Sigmoid colon (tissue), 7 donors: ENCODE measurements around the gene CEP128. TPM values are rescaled to one million over a fixed set of nuclear protein-coding genes. Genes with fewer than 3 reads are reported as not detected.

Experiments used
- DNase-seq: peaks from one replicate; pipeline ENCODE4 v3.0.0-alpha.2; 2019
- H3K27ac ChIP-seq, 4 donors: fragments of 200-600 bp; sonication (generic); one replicate each; pipeline ENCODE4 v1.5.1; 2016 to 2019; ENCODE audit warnings: mild to moderate bottlenecking in 1 of 4
- H3K27me3 ChIP-seq, 3 donors: fragments of 200-600 bp; sonication (generic); one replicate each; pipeline ENCODE4 v1.5.1; 2019; ENCODE audit warnings: mild to moderate bottlenecking in 1 of 3
- H3K36me3 ChIP-seq, 4 donors: fragments of 200-600 bp; sonication (generic); one replicate each; pipeline ENCODE4 v1.5.1; 2016 to 2019
- H3K4me1 ChIP-seq, 4 donors: fragments of 200-600 bp; sonication (generic); one replicate each; pipeline ENCODE4 v1.5.1; 2017 to 2019
- H3K4me3 ChIP-seq, 4 donors: fragments of 200-600 bp; sonication (generic); one replicate each; pipeline ENCODE4 v1.5.1; 2017 to 2019; ENCODE audit warnings: mild to moderate bottlenecking in 2 of 4, moderate library complexity in 1 of 4
- H3K9me3 ChIP-seq, 4 donors: fragments of 200-600 bp in 3 of 4; sonication (generic) in 3 of 4; one replicate each; pipeline versions ENCODE4 v1.5.1 to v1.6.1; 2013 to 2019
- EP300 ChIP-seq, 4 donors: sonication (generic); formaldehyde crosslinking; IDR thresholded peaks; one replicate each; pipeline ENCODE4 v1.6.1; 2017; ENCODE audit warnings: antibody characterized with exemption in 4 of 4
- POLR2A ChIP-seq, 2 donors: fragments of 450-650 bp; IDR thresholded peaks; one replicate each; pipeline ENCODE4 v1.6.1; 2016; ENCODE audit warnings: antibody characterized with exemption in 2 of 2, mild to moderate bottlenecking in 2 of 2, moderate library complexity in 2 of 2
- POLR2AphosphoS5 ChIP-seq, 4 donors: sonication (generic); formaldehyde crosslinking; IDR thresholded peaks; one replicate each; pipeline ENCODE4 v1.6.1; 2017; ENCODE audit warnings: antibody characterized with exemption in 4 of 4
- WGBS, 2 donors: extraction: QIAGEN DNeasy Blood & Tissue Kit; methylation state at CpG; one replicate each; pipeline ENCODE4 v1.1.7; 2013; 5-methylcytosine and 5-hydroxymethylcytosine counted together
- intact Hi-C: fragments of 100-400 bp; cut with DNase I; formaldehyde crosslinking; loops from one replicate; pipeline ENCODE4 v1.15.1; 2023
- polyA plus RNA-seq, 3 donors: library from polyadenylated mRNA; stranded (reverse); fragments of 200-250 nt; gene quantifications; one replicate each; pipeline ENCODE4 v1.2.3, GENCODE V29; 2013
- total RNA-seq, 4 donors: library from RNA; depleted of rRNA; stranded (reverse); fragments of >200 nt; gene quantifications; one replicate each; pipeline ENCODE4 v1.1.0, GENCODE V29; 2016
- TF ChIP-seq, protein P1 (sequence below), 4 experiments: fragments of 450-650 bp in 3 of 4; fragments of 200-600 bp in 1 of 4; IDR thresholded peaks; one replicate each; pipeline ENCODE4 v1.5.1; 2016 to 2019; ENCODE audit warnings: antibody characterized with exemption in 4 of 4, mild to moderate bottlenecking in 3 of 4, moderate library complexity in 2 of 4
- donor health status: healthy with polysubstance abuse.
- donor health status: Bipolar disorder and iron deficiency.
- donor health status: healthy.

CEP128 gene
- total and polyA plus RNA-seq, 7 donors: 0.60 to 16.6 (median 8.3) TPM

DNA sequence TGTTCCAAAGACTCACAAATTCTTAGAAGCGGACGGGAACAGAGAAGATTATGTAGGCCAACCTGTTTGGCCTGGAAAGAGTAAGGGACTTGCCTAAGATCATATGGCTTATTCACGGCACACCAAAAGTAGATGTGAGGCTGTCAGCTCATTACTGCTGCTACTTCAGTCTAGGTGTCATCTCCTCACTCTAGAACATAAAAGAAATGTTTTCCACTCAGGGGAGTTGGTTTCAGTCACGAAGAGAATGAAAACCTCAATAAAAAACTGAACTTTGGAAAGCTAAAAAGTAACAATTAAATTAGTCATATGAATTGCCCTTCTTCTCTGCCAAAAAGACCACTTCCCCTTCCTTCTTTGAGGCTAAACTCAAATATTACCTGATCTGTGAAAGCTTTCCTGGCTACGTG is 658 bp upstream of the CEP128 start:
- WGBS, 2 donors: 27 to 29% methylated on average over 5 of the region's 5 CpGs
- intact Hi-C loops: loop anchor here (10.0 kb wide), 1 partner anchor 493 kb away; no protein-coding TSS in a partner anchor
- DNase-seq: no peak
- Histone ChIP-seq H3K9me3 (no peaks in the 10 kb centered on the region), H3K27me3 (no peaks in the 10 kb centered on the region), H3K4me3 (peak overlapping the region; percentile 59 to 78 (median 67)), H3K36me3 (peaks cover 0 to under 1% (median 0%) of the 10 kb centered on the region in 4 donors), H3K4me1 (peaks cover 0 to 15% (median 9%) of the 10 kb centered on the region in 4 donors), H3K27ac (peak overlapping the region; percentile 59 to 73 (median 64))
- TF ChIP-seq EP300 (IDR thresholded peaks at IDR 0.05) (no peak), POLR2A (IDR thresholded peaks at IDR 0.05) (no peak), POLR2AphosphoS5 (IDR thresholded peaks at IDR 0.05) (no peak)
- TF ChIP-seq, protein P1, sequence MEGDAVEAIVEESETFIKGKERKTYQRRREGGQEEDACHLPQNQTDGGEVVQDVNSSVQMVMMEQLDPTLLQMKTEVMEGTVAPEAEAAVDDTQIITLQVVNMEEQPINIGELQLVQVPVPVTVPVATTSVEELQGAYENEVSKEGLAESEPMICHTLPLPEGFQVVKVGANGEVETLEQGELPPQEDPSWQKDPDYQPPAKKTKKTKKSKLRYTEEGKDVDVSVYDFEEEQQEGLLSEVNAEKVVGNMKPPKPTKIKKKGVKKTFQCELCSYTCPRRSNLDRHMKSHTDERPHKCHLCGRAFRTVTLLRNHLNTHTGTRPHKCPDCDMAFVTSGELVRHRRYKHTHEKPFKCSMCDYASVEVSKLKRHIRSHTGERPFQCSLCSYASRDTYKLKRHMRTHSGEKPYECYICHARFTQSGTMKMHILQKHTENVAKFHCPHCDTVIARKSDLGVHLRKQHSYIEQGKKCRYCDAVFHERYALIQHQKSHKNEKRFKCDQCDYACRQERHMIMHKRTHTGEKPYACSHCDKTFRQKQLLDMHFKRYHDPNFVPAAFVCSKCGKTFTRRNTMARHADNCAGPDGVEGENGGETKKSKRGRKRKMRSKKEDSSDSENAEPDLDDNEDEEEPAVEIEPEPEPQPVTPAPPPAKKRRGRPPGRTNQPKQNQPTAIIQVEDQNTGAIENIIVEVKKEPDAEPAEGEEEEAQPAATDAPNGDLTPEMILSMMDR (IDR thresholded peaks at IDR 0.05): no peak

DNA sequence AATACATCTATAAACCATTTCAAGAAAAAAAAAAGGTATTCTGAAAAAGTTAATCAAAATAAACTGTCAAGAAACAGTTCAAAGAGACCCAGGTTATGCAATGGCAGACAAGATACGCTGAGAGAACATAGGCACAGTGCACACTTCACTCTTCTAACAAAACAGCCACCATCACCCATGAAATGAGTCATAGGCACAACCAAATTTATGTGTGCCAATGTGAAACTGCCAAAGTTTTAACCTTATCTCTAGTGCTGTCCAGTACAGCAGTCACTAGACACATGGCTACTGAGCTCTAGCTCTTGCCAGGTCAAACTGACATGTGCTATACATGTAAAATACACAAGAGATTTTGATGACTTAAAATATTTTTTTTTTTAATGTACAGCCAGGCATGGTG is 1.4 kb downstream of the CEP128 start:
- intact Hi-C loops: loop anchor here (10.0 kb wide), 1 partner anchor 495 kb away; no protein-coding TSS in a partner anchor
- H3K27me3 ChIP-seq: no peaks in the 10 kb centered on the region
- DNase-seq: no peak
- H3K4me3 ChIP-seq: no peak overlapping the region
- 76 to 84% methylated on average over 1 of the region's 1 CpG for WGBS, 2 donors
- no peaks in the 10 kb centered on the region for H3K9me3 ChIP-seq
- peaks cover 0 to 5% (median 0%) of the 10 kb centered on the region in 4 donors for H3K36me3 ChIP-seq
- H3K4me1 ChIP-seq: peaks cover 0 to 15% (median 9%) of the 10 kb centered on the region in 4 donors
- no peak for TF ChIP-seq POLR2AphosphoS5 (IDR thresholded peaks at IDR 0.05)
- TF ChIP-seq EP300 (IDR thresholded peaks at IDR 0.05): no peak
- TF ChIP-seq, protein P1 (IDR thresholded peaks at IDR 0.05): no peak
- TF ChIP-seq POLR2A (IDR thresholded peaks at IDR 0.05): no peak
- H3K27ac ChIP-seq: no peak overlapping the region

DNA sequence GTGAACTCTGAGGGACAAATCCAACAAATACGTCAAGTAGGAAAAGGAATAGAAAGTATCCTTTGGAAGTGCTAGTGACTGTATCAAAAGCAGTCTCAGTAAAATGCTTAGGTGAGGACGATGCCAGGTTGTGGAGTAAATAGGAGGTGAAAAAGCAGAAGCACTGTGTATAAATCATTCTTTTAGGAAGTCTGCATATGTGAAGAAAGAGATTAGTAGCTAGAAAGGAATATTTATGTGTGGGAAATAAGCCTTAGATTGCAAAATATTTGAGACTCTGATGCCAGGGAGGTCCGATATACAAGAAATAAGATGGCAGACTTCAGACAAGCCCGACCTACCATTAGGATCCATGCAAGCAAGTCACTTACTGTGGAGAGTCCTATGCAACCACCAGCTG is 7.9 kb downstream of the CEP128 start:
- H3K27ac ChIP-seq: no peak overlapping the region
- H3K4me1 ChIP-seq: no peaks in the 10 kb centered on the region
- H3K27me3 ChIP-seq: no peaks in the 10 kb centered on the region
- H3K9me3 ChIP-seq: no peaks in the 10 kb centered on the region
- intact Hi-C loops: no loop called here
- WGBS, 2 donors: 73 to 89% methylated on average over 4 of the region's 4 CpGs
- TF ChIP-seq, protein P1 (IDR thresholded peaks at IDR 0.05): no peak
- TF ChIP-seq POLR2AphosphoS5 (IDR thresholded peaks at IDR 0.05) (no peak), POLR2A (IDR thresholded peaks at IDR 0.05) (no peak), EP300 (IDR thresholded peaks at IDR 0.05) (no peak)
- no peak for DNase-seq
- no peak overlapping the region for H3K4me3 ChIP-seq
- peaks cover 0 to 5% (median 0%) of the 10 kb centered on the region in 4 donors for H3K36me3 ChIP-seq

DNA sequence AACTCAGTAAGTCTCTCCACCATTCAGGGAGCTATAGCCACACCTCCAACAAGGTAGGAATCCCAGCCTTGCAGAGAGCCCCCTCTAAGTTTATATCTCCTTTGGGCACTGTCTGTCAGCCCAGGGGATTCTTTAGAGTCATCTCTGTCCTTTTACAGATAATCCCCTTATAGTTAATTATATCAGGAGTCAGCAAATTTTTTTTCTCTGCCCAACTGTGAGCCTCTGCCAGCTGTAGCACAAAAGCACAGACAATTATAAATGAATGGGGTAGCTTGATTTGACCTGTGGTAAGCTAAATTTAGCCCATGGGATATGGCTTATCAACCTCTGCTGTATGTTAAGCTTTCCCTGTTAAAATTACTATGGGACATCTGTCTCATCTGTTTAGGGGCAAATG is 8.3 kb downstream of the CEP128 start:
- no peak for DNase-seq
- Histone ChIP-seq H3K27ac (no peak overlapping the region), H3K4me1 (no peaks in the 10 kb centered on the region), H3K4me3 (no peak overlapping the region), H3K9me3 (no peaks in the 10 kb centered on the region), H3K27me3 (no peaks in the 10 kb centered on the region), H3K36me3 (peaks cover 0 to 5% (median 0%) of the 10 kb centered on the region in 4 donors)
- TF ChIP-seq, protein P1 (IDR thresholded peaks at IDR 0.05): no peak
- TF ChIP-seq POLR2AphosphoS5 (IDR thresholded peaks at IDR 0.05) (no peak), POLR2A (IDR thresholded peaks at IDR 0.05) (no peak), EP300 (IDR thresholded peaks at IDR 0.05) (no peak)
- intact Hi-C loops: no loop called here

DNA sequence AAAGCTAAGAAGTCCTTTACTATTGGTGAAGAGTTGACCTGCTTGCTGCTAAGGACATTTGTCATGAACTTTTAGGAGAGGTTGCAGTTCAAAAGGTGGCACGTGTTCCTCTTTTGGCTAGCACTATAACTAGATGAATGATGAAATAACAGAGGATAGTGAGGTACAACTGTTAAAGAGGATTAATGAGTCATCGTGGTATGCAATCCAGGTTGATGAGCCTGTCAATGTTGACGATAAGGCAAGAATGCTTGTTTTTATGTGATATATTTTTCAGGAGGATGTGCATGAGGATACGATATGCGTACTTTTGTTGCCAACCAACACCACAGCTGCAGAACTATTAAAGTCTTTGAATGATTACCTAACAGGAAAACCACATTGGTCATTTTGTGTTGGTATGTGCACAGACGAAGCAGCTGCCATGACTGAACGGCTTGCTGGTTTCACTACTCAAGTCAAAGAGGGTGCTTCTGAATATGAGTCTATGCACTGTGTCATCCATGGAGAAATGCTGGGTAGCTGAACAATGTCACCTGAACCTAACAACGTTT is 10.6 kb downstream of the CEP128 start:
- TF ChIP-seq EP300 (IDR thresholded peaks at IDR 0.05): no peak
- TF ChIP-seq, protein P1 (IDR thresholded peaks at IDR 0.05): no peak
- no peak for TF ChIP-seq POLR2AphosphoS5 (IDR thresholded peaks at IDR 0.05)
- TF ChIP-seq POLR2A (IDR thresholded peaks at IDR 0.05): no peak
- Histone ChIP-seq H3K27ac (no peak overlapping the region), H3K9me3 (no peaks in the 10 kb centered on the region), H3K4me1 (no peaks in the 10 kb centered on the region), H3K36me3 (no peaks in the 10 kb centered on the region), H3K4me3 (no peak overlapping the region), H3K27me3 (no peaks in the 10 kb centered on the region)
- no peak for DNase-seq
- WGBS, 2 donors: 39 to 65% methylated on average over 8 of the region's 8 CpGs
- intact Hi-C loops: no loop called here
